HG03521 (cell line): ENCODE results near the gene CER1.

ENCODE experiments used
- ATAC-seq: cut with Tn5 transposase; IDR thresholded peaks from one replicate; pipeline ENCODE4 v1.9.1; 2021; ENCODE audit warnings: mild to moderate bottlenecking, moderate library complexity; ENCODE audit not compliant: unreplicated experiment

The CER1 gene

DNA sequence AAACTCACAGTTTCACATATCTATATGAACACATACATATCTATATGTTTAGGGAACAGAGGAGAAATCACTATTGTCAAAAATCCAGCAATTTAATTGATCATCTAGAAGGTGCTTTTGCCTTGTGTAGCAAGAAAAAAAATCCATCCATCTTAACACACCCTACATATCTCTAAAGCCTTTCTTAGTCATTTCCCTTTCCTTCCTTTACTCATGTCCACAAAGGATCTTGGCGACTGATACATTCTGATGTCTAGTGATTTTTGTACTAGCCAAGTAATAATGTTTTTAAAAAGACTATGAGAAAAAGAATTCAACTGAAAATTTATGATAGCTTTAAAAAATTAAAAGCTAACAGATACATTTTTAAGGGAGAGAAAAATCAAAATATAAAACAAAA is 51.8 kb downstream of the CER1 start:
- ATAC-seq, result no peak
